Osteoblast (primary cell): ENCODE results near the gene MEF2C. TPM values are rescaled to one million over a fixed set of nuclear protein-coding genes. Genes with fewer than 3 reads are reported as not detected.

Source experiments
- DNase-seq: peaks from one replicate; pipeline ENCODE4 v3.0.0; 2011; ENCODE audit warnings: low spot score, mixed read lengths; ENCODE audit not compliant: insufficient read length; ENCODE audit errors: missing footprints
- H2AFZ ChIP-seq: 2 replicates; pipeline ENCODE4 v1.6.0; 2011; ENCODE audit warnings: mild to moderate bottlenecking, low read length
- H3K27ac ChIP-seq: 2 replicates; pipeline ENCODE4 v1.5.1; 2011; ENCODE audit warnings: mild to moderate bottlenecking, low read depth, low read length, moderate library complexity
- H3K27me3 ChIP-seq: 2 replicates; pipeline ENCODE4 v1.6.0; 2012; ENCODE audit warnings: mild to moderate bottlenecking, control low read depth, inconsistent platforms, low read length, moderate library complexity; ENCODE audit not compliant: insufficient read depth
- H3K36me3 ChIP-seq: 2 replicates; pipeline ENCODE4 v1.5.1; 2011; ENCODE audit warnings: mild to moderate bottlenecking, low read length, control low read depth, moderate library complexity; ENCODE audit not compliant: insufficient read depth
- H3K4me1 ChIP-seq: 2 replicates; pipeline ENCODE4 v1.5.1; 2011; ENCODE audit warnings: mild to moderate bottlenecking, low read length, control low read depth, moderate library complexity; ENCODE audit not compliant: insufficient read depth
- H3K4me2 ChIP-seq: 2 replicates; pipeline ENCODE4 v1.6.0; 2011; ENCODE audit warnings: mild to moderate bottlenecking, low read length; ENCODE audit not compliant: insufficient read depth
- H3K4me3 ChIP-seq: fragments of 200-600 bp; sonication (generic); 3 replicates; pipeline ENCODE4 v1.5.1; 2012; ENCODE audit warnings: mild to moderate bottlenecking, low read length, inconsistent platforms; ENCODE audit not compliant: insufficient read depth
- H3K79me2 ChIP-seq: 2 replicates; pipeline ENCODE4 v1.6.0; 2012; ENCODE audit warnings: mild to moderate bottlenecking, low read length, control low read depth, inconsistent platforms; ENCODE audit not compliant: insufficient read depth
- H3K9me3 ChIP-seq: 2 replicates; pipeline ENCODE4 v1.5.1; 2011; ENCODE audit warnings: low read depth, low read length, control low read depth
- H4K20me1 ChIP-seq: 2 replicates; pipeline ENCODE4 v1.6.0; 2012; ENCODE audit warnings: mild to moderate bottlenecking, low read length, control low read depth; ENCODE audit not compliant: insufficient read depth
- CTCF ChIP-seq: IDR thresholded peaks from 2 replicates; pipeline ENCODE4 v1.5.1; 2011; ENCODE audit warnings: mild to moderate bottlenecking, low read depth, low read length, moderate library complexity; ENCODE audit errors: extremely low read depth
- total RNA-seq: library from RNA; depleted of rRNA; stranded (reverse); fragments of >200 nt; gene quantifications from 2 replicates; pipeline ENCODE4 v1.2.3, GENCODE V29; 2012

The MEF2C gene
- total RNA-seq, 1 donor: 13.4 TPM

GRCh38 chr5:88682881-88683361 is 200.1 kb downstream of the MEF2C start:
- no peaks in the 10 kb centered on the region for H3K9me3 ChIP-seq
- peaks cover 98% of the 10 kb centered on the region for H3K27me3 ChIP-seq
- H3K27ac ChIP-seq: no peak overlapping the region
- no peaks in the 10 kb centered on the region for H3K79me2 ChIP-seq
- no peak for DNase-seq
- H3K4me2 ChIP-seq: no peak overlapping the region
- H4K20me1 ChIP-seq: no peaks in the 10 kb centered on the region
- H3K4me1 ChIP-seq: peaks cover 3% of the 10 kb centered on the region
- H3K4me3 ChIP-seq: no peak overlapping the region
- no peak overlapping the region for H2AFZ ChIP-seq
- no peak for TF ChIP-seq CTCF
- H3K36me3 ChIP-seq: no peaks in the 10 kb centered on the region

GRCh38 chr5:88682131-88682530 is 200.9 kb downstream of the MEF2C start:
- Histone ChIP-seq H3K4me2 (no peak overlapping the region), H2AFZ (no peak overlapping the region), H3K36me3 (no peaks in the 10 kb centered on the region), H4K20me1 (no peaks in the 10 kb centered on the region), H3K27ac (no peak overlapping the region), H3K4me3 (no peak overlapping the region), H3K27me3 (peaks cover 98% of the 10 kb centered on the region), H3K4me1 (peaks cover 3% of the 10 kb centered on the region), H3K9me3 (no peaks in the 10 kb centered on the region), H3K79me2 (no peaks in the 10 kb centered on the region)
- no peak for TF ChIP-seq CTCF
- DNase-seq: peak; percentile 62

DNA sequence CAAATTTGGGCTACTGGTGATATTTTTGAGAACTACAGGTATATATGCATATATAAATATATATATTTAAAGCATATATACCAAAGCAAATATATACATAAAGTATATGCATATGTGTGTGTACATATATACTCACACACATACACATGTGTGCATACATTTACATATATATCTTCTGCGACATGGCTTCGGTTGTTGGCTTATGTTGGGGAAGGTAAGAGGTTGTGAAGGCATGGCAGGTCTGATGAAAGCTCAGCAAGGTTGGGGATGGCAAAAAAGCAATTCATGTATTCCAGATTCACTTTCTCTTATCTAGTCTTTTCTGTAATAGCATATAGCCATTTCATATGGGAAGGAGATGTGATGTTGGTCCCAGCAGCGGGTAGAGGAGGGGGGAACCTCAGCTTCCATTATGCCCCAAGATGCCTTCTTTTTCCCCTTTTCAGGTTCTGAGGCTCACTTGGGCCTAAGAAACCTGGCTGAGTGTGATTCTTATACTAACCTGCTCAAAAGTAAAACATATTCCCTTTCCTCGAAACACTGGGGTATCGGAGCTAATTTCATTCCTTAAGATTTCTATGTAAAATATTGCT is 201.7 kb downstream of the MEF2C start:
- Histone ChIP-seq H3K36me3 (no peaks in the 10 kb centered on the region), H3K4me3 (no peak overlapping the region), H3K79me2 (no peaks in the 10 kb centered on the region), H3K9me3 (no peaks in the 10 kb centered on the region), H3K27me3 (peaks cover 98% of the 10 kb centered on the region), H3K27ac (no peak overlapping the region), H2AFZ (no peak overlapping the region), H4K20me1 (no peaks in the 10 kb centered on the region), H3K4me2 (no peak overlapping the region), H3K4me1 (peaks cover 3% of the 10 kb centered on the region)
- no peak for DNase-seq
- no peak for TF ChIP-seq CTCF

GRCh38 chr5:88680253-88681132 is 202.5 kb downstream of the MEF2C start:
- peak; percentile 99 for DNase-seq
- Histone ChIP-seq H3K79me2 (no peaks in the 10 kb centered on the region), H3K27me3 (peaks cover 98% of the 10 kb centered on the region), H3K4me3 (peak overlapping the region; percentile 64), H3K4me1 (peaks cover 3% of the 10 kb centered on the region), H3K9me3 (no peaks in the 10 kb centered on the region), H3K27ac (no peak overlapping the region), H2AFZ (peak overlapping the region; percentile 61), H3K4me2 (peak overlapping the region; percentile 74), H4K20me1 (no peaks in the 10 kb centered on the region), H3K36me3 (no peaks in the 10 kb centered on the region)
- peak; percentile 69 for TF ChIP-seq CTCF
